ENCODE results near the gene KHDC1. TPM values are rescaled to one million over a fixed set of nuclear protein-coding genes. Genes with fewer than 3 reads are reported as not detected.
"Not testable (repeated sequence)": the region's sequence is repeated elsewhere in the genome, so short reads cannot be mapped to it uniquely, and the experiment has no call there.

KHDC1 gene
- total and polyA plus RNA-seq, 9 donors = 1.3 to 4.6 (median 3.3) TPM

- TF ChIP-seq POLR2A (IDR thresholded peaks at IDR 0.05) (no peak), EP300 (IDR thresholded peaks at IDR 0.05) (no peak), CTCF (IDR thresholded peaks at IDR 0.05) (no peak)
- WGBS, 3 donors = 86 to 92% (median 91%) methylated on average over 5 of the region's 5 CpGs
- no peaks in the 10 kb centered on the region for H3K4me1 ChIP-seq (ENCODE audit: insufficient read depth)
Measured at GRCh38 chr6:73236144-73236750, 26.7 kb downstream of the KHDC1 start.

DNA sequence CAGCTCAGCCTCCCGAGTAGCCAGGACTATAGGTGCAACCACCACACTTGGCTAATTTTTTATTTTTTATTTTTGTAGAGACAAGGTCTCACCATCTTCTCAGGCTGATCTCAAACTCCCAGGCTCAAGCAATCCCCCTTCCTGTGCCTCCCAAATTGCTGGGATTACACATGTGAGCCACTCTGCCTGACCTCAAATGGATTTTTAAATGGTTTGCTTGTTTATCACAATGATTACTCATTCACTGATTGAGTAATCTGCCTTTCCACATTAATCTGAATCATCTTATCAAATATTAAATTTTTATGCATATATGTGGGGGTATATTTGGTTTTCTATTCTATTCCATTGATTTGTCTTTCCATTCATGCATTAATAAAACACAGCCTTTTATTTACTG lies 28.3 kb downstream of the KHDC1 start:
- Histone ChIP-seq H3K4me1 (ENCODE audit: insufficient read depth) (no peaks in the 10 kb centered on the region), H3K27ac (no peak overlapping the region), H3K4me3 (no peak overlapping the region), H3K36me3 (no peaks in the 10 kb centered on the region), H3K9me3 (no peaks in the 10 kb centered on the region), H3K27me3 (no peaks in the 10 kb centered on the region)
- no peak for DNase-seq
- 82 to 90% (median 88%) methylated on average over 1 of the region's 1 CpG for WGBS, 3 donors
- intact Hi-C loops (cut with DNase I) = loop anchor here in 1 of 4 donors (2.0 kb wide), 1 partner anchor 24 kb away; no protein-coding TSS in a partner anchor
- TF ChIP-seq POLR2A (IDR thresholded peaks at IDR 0.05) = no peak
- TF ChIP-seq EP300 (IDR thresholded peaks at IDR 0.05) = no peak
- no peak for TF ChIP-seq CTCF (IDR thresholded peaks at IDR 0.05)

More at GRCh38 chr6:73236144-73236750, 26.7 kb downstream of the KHDC1 start:
- intact Hi-C loops (cut with DNase I) = no loop called here
- no peaks in the 10 kb centered on the region for H3K27me3 ChIP-seq
- DNase-seq = no peak
- no peak overlapping the region for H3K4me3 ChIP-seq
- H3K27ac ChIP-seq = no peak overlapping the region
- no peaks in the 10 kb centered on the region for H3K9me3 ChIP-seq
- H3K36me3 ChIP-seq = no peaks in the 10 kb centered on the region

DNA sequence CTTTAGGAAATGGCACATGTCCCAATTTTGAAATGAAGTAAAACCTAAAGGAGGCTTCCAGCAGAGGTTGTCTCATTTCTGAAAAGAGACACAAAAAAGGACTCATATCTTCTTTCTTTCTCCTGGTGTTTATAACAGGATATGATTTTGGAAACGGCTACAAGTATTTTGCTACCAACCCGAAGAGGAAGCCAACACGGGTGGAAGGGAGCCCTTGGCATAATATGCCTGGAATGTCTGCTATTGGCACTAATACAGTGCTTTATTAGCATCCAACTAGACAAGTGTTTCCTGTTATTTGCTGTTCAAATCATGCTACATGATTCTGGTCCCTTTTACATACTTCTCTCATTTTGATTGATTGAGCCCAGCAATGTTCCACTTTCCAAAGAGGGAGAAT lies 29.0 kb downstream of the KHDC1 start:
- not testable (repeated sequence) for H3K4me1 ChIP-seq (ENCODE audit: insufficient read depth); H3K27ac ChIP-seq; H3K36me3 ChIP-seq; H3K27me3 ChIP-seq; DNase-seq; H3K4me3 ChIP-seq; H3K9me3 ChIP-seq
- intact Hi-C loops (cut with DNase I) = loop anchor here in 1 of 4 donors (2.0 kb wide), 1 partner anchor 23 kb away; no protein-coding TSS in a partner anchor
- WGBS, 3 donors = 39 to 56% (median 51%) methylated on average over 3 of the region's 3 CpGs

DNA sequence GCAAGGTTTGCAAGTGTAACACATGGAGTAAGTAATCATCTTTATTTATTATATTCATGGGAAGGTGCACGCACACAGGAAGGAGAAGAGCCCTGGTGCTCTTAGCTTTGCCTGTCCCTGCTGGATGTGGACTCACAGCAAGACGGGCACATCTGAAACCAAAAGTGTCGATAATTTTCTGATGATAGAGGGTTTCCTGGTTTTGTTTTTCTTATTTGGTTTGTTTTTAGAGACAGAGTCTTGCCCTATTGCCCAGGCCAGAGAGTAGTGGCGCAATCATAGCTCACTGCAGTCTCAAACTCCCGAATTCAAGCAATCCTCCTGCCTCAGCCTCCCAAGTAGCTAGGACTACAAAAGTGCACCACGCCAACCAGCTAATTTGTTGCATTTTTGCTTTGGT lies 29.9 kb downstream of the KHDC1 start:
- WGBS, 3 donors = 83 to 96% (median 92%) methylated on average over 6 of the region's 6 CpGs
- Histone ChIP-seq H3K27me3 (no peaks in the 10 kb centered on the region), H3K27ac (no peak overlapping the region), H3K4me1 (ENCODE audit: insufficient read depth) (no peaks in the 10 kb centered on the region), H3K4me3 (no peak overlapping the region), H3K36me3 (no peaks in the 10 kb centered on the region), H3K9me3 (no peaks in the 10 kb centered on the region)
- no peak for DNase-seq
- TF ChIP-seq POLR2A (IDR thresholded peaks at IDR 0.05) (no peak), CTCF (IDR thresholded peaks at IDR 0.05) (no peak), EP300 (IDR thresholded peaks at IDR 0.05) (no peak)
- intact Hi-C loops (cut with DNase I) = no loop called here

GRCh38 chr6:73231986-73232391 lies 31.0 kb downstream of the KHDC1 start:
- intact Hi-C loops (cut with DNase I) = no loop called here
- Histone ChIP-seq H3K27me3 (no peaks in the 10 kb centered on the region), H3K4me3 (no peak overlapping the region), H3K9me3 (no peaks in the 10 kb centered on the region), H3K4me1 (ENCODE audit: insufficient read depth) (no peaks in the 10 kb centered on the region), H3K27ac (no peak overlapping the region), H3K36me3 (no peaks in the 10 kb centered on the region)
- DNase-seq = no peak
- 69 to 84% (median 70%) methylated on average over 1 of the region's 1 CpG for WGBS, 3 donors
- TF ChIP-seq EP300 (IDR thresholded peaks at IDR 0.05) = no peak
- no peak for TF ChIP-seq POLR2A (IDR thresholded peaks at IDR 0.05)
